ENCODE results near the gene CCL25.

DNA sequence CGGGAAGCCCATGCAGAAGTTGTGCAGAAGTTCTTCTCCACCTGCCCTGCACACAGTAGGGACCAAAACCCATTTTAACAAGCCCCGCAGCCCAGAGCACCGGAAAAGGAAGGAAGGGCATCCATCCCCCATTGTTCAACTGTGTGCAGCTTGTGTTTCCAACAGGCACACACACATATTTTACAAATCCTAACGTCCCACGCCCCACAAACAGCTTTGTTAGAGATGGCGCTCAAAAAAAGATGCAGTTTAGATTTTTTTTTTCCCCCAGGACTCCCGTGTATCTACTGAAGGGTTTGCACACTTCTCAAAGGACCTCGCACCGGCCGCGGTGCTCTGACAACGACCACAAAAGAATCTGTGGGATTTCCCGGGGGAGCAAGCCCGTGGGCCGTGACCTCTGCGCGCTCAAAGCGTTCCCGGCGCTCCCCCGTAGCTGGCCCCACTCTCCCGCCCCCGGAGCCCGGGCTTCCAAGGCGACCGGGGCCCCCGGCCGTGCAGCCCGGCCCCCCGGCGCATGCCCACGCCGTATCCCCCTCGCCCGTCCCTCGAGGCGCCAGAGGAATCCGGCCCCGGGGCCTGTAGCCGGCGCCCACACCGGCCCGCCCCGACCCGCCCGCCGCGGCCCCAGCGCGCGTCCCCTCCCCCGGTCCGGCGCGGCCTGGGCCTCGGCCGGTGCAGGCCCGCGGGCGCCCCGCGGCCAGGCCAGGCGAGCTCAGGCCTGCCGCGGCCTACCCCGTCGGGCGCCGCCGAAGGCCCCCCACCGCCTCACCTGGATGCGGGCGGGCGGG, 47.6 kb upstream of the CCL25 start:
- TF ChIP-seq CTCF (IDR thresholded peaks at IDR 0.05) (no peak), POLR2AphosphoS5 (IDR thresholded peaks at IDR 0.05) (no peak), EP300 (IDR thresholded peaks at IDR 0.05; ENCODE audit: low read depth) (no peak)

All from transverse colon (tissue), 4 donors.